Measurements from ENCODE around the gene GRK4.

GRCh38 chr4:3022112-3022511 is 58.7 kb downstream of the GRK4 start:
- TF ChIP-seq CTCF (IDR thresholded peaks at IDR 0.05; ENCODE audit: low read depth, low read length) (no peak), POLR2A (IDR thresholded peaks at IDR 0.05; ENCODE audit: extremely low read depth, insufficient read length) (no peak), MYC (IDR thresholded peaks at IDR 0.05; ENCODE audit: low read depth, low read length) (no peak)
- TF ChIP-seq, protein P1, sequence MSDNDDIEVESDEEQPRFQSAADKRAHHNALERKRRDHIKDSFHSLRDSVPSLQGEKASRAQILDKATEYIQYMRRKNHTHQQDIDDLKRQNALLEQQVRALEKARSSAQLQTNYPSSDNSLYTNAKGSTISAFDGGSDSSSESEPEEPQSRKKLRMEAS (IDR thresholded peaks at IDR 0.05; ENCODE audit: low read depth, low read length), result no peak

All from NB4 (cell line).